ENCODE results near the gene SNRPD3.
A peak's percentile ranks its signal among the peaks of the same experiment; 100 is the strongest.

Gene SNRPD3

DNA sequence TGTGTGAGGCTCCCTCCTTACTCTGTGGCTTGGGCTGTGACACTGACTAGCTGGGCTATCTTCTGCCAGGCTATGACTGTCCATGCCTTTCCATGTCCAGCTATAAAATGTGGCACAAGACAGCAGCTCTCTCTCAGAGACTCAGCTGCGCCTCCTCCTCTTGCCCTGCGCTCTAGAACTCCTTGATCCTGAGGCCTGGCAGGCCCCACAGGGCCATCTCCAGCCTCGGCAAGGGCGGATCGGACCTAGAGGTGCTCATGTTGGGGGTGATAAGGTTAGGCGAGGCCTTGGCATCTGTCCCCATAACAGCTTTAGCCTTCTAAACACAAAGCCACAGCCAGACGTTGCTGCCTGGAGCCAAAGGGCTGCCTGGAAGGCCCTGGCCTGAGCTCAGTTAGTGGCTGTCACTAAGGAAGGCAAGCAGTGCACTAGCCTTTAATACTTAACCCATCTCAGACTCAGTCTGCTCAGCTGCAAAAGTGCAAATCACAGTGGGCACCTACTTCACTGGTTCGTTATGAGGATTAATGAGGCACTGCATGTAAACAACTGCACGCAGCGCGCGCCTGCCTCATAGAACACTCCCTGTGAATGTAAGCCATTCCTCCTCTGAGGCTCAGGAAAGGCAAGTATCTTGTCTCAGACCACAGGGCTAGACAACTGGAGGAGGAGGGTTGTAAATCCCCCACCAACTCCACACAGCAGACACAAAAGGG, 2.0 kb upstream of the SNRPD3 start:
- in situ Hi-C loops (cut with HindIII; ENCODE audit: low sequenced_read_pairs), result no loop called here
- H3K4me3 ChIP-seq (ENCODE audit: low read depth, low read length), result peak overlapping the region; percentile 74
- TF ChIP-seq, protein P1, sequence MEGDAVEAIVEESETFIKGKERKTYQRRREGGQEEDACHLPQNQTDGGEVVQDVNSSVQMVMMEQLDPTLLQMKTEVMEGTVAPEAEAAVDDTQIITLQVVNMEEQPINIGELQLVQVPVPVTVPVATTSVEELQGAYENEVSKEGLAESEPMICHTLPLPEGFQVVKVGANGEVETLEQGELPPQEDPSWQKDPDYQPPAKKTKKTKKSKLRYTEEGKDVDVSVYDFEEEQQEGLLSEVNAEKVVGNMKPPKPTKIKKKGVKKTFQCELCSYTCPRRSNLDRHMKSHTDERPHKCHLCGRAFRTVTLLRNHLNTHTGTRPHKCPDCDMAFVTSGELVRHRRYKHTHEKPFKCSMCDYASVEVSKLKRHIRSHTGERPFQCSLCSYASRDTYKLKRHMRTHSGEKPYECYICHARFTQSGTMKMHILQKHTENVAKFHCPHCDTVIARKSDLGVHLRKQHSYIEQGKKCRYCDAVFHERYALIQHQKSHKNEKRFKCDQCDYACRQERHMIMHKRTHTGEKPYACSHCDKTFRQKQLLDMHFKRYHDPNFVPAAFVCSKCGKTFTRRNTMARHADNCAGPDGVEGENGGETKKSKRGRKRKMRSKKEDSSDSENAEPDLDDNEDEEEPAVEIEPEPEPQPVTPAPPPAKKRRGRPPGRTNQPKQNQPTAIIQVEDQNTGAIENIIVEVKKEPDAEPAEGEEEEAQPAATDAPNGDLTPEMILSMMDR (IDR thresholded peaks at IDR 0.05; ENCODE audit: low read depth, low read length), result no peak
- peak; percentile 3 for DNase-seq (ENCODE audit: low read depth, low spot score)

DNA sequence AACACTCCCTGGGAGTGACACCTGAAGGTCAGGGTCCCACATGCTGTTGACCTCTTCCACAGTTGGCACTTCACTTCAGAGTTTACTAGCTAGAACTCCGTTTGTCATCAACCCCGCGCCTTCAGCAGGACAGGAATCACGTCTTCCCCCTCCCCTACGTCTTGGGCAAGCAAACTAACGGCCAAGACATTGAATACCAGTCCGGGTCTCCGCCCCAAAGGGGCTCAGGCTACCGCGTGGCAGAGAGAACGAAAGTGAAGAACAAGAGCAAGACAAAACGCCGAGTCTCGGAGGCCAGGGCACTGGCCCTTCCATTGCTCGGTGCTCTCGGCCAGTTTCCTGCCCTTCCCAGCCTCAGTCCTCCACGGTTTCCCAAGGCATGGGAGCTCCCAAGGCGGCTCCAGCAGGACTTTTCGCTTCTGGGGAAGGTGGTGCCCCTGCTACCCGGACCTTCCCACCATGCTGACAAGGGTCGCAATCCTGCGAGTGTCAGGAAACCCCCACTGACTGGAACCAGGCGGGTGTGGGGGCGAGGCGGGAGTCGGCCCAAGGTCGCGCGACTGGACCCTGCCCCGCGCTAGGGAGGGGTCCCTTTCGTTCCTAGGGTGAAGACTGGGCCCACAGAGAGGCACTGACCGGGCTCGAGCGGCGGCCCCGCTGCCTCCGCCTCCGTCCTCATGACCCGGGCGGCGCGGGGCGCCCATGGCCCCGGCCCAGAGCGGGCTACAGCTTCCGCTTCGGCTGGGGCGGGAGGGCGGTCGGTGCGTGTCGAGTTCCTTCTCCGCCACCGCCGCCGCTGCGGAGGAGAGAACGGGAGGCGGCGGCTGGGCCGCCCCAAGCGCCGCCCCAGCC, 1.3 kb upstream of the SNRPD3 start, which contains the start of gene GUCD1:
TSS of gene GUCD1 (minus strand) at position 826 of the 852 bp plus-strand sequence. CDS start at position 679, 147 bp downstream.
- peak; percentile 27 for DNase-seq (ENCODE audit: low read depth, low spot score)
- TF ChIP-seq, protein P1 (IDR thresholded peaks at IDR 0.05; ENCODE audit: low read depth, low read length), result no peak
- in situ Hi-C loops (cut with HindIII; ENCODE audit: low sequenced_read_pairs), result no loop called here
- peak within 1 kb of the TSS; percentile 74 for H3K4me3 ChIP-seq (ENCODE audit: low read depth, low read length)

DNA sequence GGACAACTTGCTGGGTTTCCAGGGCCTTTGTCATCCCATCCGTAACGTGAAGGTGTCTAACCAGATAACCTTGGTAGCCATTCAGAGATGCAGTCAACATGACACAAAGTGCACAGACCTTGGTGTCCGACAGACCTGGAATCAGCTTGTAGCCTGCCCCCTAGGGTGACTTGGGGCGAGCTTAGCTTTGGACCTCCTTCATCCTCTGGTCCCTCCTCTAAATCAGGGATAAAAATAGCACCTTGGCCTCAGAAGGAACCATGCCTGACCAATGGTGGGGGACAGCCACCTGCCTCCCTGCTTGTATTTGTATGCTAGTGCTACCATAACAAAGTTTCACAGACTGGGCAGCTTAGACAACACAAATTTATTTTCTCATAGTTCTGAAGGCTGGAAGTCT, 3.7 kb downstream of the SNRPD3 start:
- DNase-seq (ENCODE audit: low read depth, low spot score), result no peak
- H3K4me3 ChIP-seq (ENCODE audit: low read depth, low read length), result no peak overlapping the region
- in situ Hi-C loops (cut with HindIII; ENCODE audit: low sequenced_read_pairs), result no loop called here
- TF ChIP-seq, protein P1 (IDR thresholded peaks at IDR 0.05; ENCODE audit: low read depth, low read length), result no peak

DNA sequence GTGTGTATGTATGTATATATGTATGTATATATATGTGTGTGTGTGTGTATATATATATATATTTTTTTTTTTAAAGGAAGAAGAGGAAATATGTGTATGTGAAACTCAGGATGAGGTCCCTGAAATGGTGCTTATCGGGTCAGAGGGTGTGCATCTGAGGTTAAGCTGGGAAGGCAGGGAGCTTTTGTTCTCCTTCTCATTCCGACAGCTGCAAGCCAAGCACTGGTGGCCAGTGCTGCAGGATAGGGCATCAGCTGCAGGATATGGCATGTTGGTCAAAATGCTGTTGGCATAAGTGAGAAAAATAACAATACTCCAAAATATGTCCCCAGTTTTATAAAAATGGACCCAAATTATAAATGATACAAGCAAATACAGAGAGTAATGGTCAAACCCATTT, 7.4 kb downstream of the SNRPD3 start:
- in situ Hi-C loops (cut with HindIII; ENCODE audit: low sequenced_read_pairs), result no loop called here
- H3K4me3 ChIP-seq (ENCODE audit: low read depth, low read length), result no peak overlapping the region
- TF ChIP-seq, protein P1 (IDR thresholded peaks at IDR 0.05; ENCODE audit: low read depth, low read length), result no peak
- no peak for DNase-seq (ENCODE audit: low read depth, low spot score)

DNA sequence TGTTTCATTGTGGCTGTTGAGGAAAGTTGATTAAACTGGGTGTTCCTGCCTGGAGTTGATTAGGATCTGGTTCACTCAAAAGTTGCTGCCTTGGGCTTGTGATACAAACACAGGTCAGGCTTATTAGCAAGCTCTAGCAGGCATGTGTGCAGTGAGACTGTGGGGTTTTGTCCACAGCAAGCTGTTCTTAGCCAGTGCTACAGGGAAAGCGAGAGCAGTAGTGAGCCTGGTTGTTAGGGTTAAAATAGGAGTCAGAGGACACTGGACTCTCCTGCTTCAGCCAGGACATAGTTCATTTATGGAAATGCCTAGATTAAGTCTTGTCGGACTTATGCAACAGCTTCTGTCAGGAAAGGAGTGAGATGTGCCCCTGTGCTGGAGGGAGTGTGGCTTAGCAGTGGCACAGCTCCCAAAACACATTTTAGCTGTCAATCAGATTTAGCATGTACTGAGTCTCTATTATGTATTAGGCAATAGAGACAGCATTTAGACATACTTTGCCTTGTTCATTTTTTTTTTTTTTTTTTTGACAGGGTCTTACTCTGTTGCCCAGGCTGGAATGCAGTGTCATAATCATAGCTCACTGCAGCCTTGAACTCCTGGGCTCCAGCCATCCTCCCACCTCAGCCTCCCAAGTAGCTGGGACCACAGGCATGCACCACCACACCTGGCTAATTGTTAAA, 8.7 kb downstream of the SNRPD3 start:
- no peak overlapping the region for H3K4me3 ChIP-seq (ENCODE audit: low read depth, low read length)
- DNase-seq (ENCODE audit: low read depth, low spot score), result no peak
- in situ Hi-C loops (cut with HindIII; ENCODE audit: low sequenced_read_pairs), result no loop called here
- TF ChIP-seq, protein P1 (IDR thresholded peaks at IDR 0.05; ENCODE audit: low read depth, low read length), result no peak

DNA sequence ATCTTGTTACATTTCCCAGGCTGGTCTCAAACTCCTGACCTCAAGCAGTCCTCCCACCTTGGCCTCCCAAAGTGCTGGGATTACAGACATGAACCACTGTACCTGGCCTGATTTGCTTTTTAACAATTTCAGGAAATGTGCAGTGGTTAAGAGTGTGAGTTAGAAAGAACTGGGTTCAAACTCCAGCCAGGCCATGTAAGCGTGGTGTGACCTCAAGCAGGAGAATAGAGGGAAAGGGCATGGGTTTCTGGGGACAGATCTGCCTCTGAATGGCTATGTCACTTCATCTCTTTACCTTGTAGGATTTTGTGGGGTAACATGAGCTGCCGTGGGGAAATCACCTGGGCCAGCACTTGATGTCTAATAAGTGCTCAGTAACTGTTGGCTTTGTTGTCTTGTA, 9.3 kb downstream of the SNRPD3 start:
- TF ChIP-seq, protein P1 (IDR thresholded peaks at IDR 0.05; ENCODE audit: low read depth, low read length), result no peak
- H3K4me3 ChIP-seq (ENCODE audit: low read depth, low read length), result no peak overlapping the region
- no peak for DNase-seq (ENCODE audit: low read depth, low spot score)
- in situ Hi-C loops (cut with HindIII; ENCODE audit: low sequenced_read_pairs), result no loop called here
